ENCODE results near the gene RSKR. TPM values are rescaled to one million over a fixed set of nuclear protein-coding genes. Genes with fewer than 3 reads are reported as not detected.

RSKR gene
- total RNA-seq, 2 experiments from 2014 or later = 23.0 to 28.7 TPM

- Mint-ChIP-seq H3K4me3 (peak overlapping the region; percentile 87), H3K27ac (peak overlapping the region; percentile 84), H3K36me3 (ENCODE audit: low read depth) (peaks cover 51% of the 10 kb centered on the region), H3K9me3 (ENCODE audit: insufficient read depth) (no peaks in the 10 kb centered on the region), H3K27me3 (ENCODE audit: low read depth) (no peaks in the 10 kb centered on the region), H3K4me1 (ENCODE audit: low read depth) (peaks cover 36% of the 10 kb centered on the region)
- ATAC-seq = no peak
- POLR2A ChIA-PET = interaction anchor here (0.8 to 5.0 kb wide), 8 partner anchors 9 to 303 kb away, joined by 3 to 67 read pairs (median 5); partner anchors contain the start of genes PROCA1, RPL23A, SDF2 and SPAG5
- CTCF ChIA-PET = interaction anchor here (0.7 to 5.3 kb wide), 26 partner anchors 9 to 117 kb away, joined by 3 to 104 read pairs (median 4); partner anchors contain the start of genes NEK8, PIGS, PROCA1 and RPL23A
- DNase-seq = no peak
Observed at GRCh38 chr17:28646039-28646754, 32.2 kb upstream of the RSKR start.

GRCh38 chr17:28645576-28645939, 31.6 kb upstream of the RSKR start:
- no peaks in the 10 kb centered on the region for H3K9me3 Mint-ChIP-seq (ENCODE audit: insufficient read depth)
- H3K27ac Mint-ChIP-seq = peak overlapping the region; percentile 84
- POLR2A ChIA-PET = interaction anchor here (0.5 to 5.0 kb wide), 15 partner anchors 11 to 307 kb away, joined by 3 to 67 read pairs (median 4); partner anchors contain the start of genes PROCA1, SDF2 and SUPT6H
- peak; percentile 30 for DNase-seq
- H3K4me3 Mint-ChIP-seq = peak overlapping the region; percentile 87
- peaks cover 54% of the 10 kb centered on the region for H3K36me3 Mint-ChIP-seq (ENCODE audit: low read depth)
- H3K27me3 Mint-ChIP-seq (ENCODE audit: low read depth) = no peaks in the 10 kb centered on the region
- ATAC-seq = no peak
- CTCF ChIA-PET = interaction anchor here (0.6 to 5.3 kb wide), 15 partner anchors 16 to 320 kb away, joined by 3 to 104 read pairs (median 4); partner anchors contain the start of genes ALDOC, NEK8, PIGS and PROCA1
- peaks cover 36% of the 10 kb centered on the region for H3K4me1 Mint-ChIP-seq (ENCODE audit: low read depth)

- CTCF ChIA-PET = interaction anchor here (0.6 to 5.3 kb wide), 25 partner anchors 8 to 501 kb away, joined by 3 to 104 read pairs (median 4); partner anchors contain the start of genes ALDOC, PIGS, PROCA1 and RPL23A
- DNase-seq = peak; percentile 97
- no peaks in the 10 kb centered on the region for H3K9me3 Mint-ChIP-seq (ENCODE audit: insufficient read depth)
- H3K4me3 Mint-ChIP-seq = peak within 1 kb of the TSS; percentile 87
- POLR2A ChIA-PET = interaction anchor here (0.5 to 5.0 kb wide), 19 partner anchors 11 to 307 kb away, joined by 3 to 67 read pairs (median 4); partner anchors contain the start of genes PROCA1, RPL23A, SDF2 and SUPT6H
- peak; percentile 98 for ATAC-seq
- H3K27ac Mint-ChIP-seq = peak within 1 kb of the TSS; percentile 84
- H3K4me1 Mint-ChIP-seq (ENCODE audit: low read depth) = peaks cover 39% of the 10 kb centered on the region
- no peaks in the 10 kb centered on the region for H3K27me3 Mint-ChIP-seq (ENCODE audit: low read depth)
- H3K36me3 Mint-ChIP-seq (ENCODE audit: low read depth) = peaks cover 55% of the 10 kb centered on the region
Observed at GRCh38 chr17:28644787-28645575, 31.0 kb upstream of the RSKR start, which contains the start of gene BLTP2. TSS of gene BLTP2 (minus strand) at chr17:28645158. CDS start at chr17:28645056, 102 bp downstream.

- peaks cover 60% of the 10 kb centered on the region for H3K36me3 Mint-ChIP-seq (ENCODE audit: low read depth)
- POLR2A ChIA-PET = interaction anchor here (0.9 to 5.0 kb wide), 14 partner anchors 10 to 94 kb away, joined by 3 to 67 read pairs (median 4); partner anchors contain the start of genes PROCA1, RPL23A, SDF2 and SUPT6H
- H3K4me1 Mint-ChIP-seq (ENCODE audit: low read depth) = peaks cover 39% of the 10 kb centered on the region
- ATAC-seq (peak; percentile 6), DNase-seq (peak; percentile 61)
- H3K9me3 Mint-ChIP-seq (ENCODE audit: insufficient read depth) = no peaks in the 10 kb centered on the region
- H3K27me3 Mint-ChIP-seq (ENCODE audit: low read depth) = no peaks in the 10 kb centered on the region
- peak overlapping the region; percentile 84 for H3K27ac Mint-ChIP-seq
- peak overlapping the region; percentile 87 for H3K4me3 Mint-ChIP-seq
- CTCF ChIA-PET = interaction anchor here (0.7 to 5.3 kb wide), 29 partner anchors 9 to 502 kb away, joined by 3 to 104 read pairs (median 4); partner anchors contain the start of genes ALDOC, PIGS, PROCA1 and RPL23A
Observed at GRCh38 chr17:28643983-28644786, 30.2 kb upstream of the RSKR start.

- H3K4me3 Mint-ChIP-seq = no peak overlapping the region
Observed at GRCh38 chr17:28641579-28641978, 27.6 kb upstream of the RSKR start.

GRCh38 chr17:28635506-28635905, 21.5 kb upstream of the RSKR start:
- ChIA-PET CTCF (interaction anchor here (1.0 to 2.2 kb wide), 3 partner anchors 8 to 22 kb away, joined by 3 to 6 read pairs (median 5); no protein-coding TSS in a partner anchor), POLR2A (interaction anchor here (0.9 kb wide), 1 partner anchor 26 kb away, joined by 3 read pairs; the partner anchor contains the start of gene SDF2)
- no peak overlapping the region for H3K4me3 Mint-ChIP-seq
- H3K27me3 Mint-ChIP-seq (ENCODE audit: low read depth) = no peaks in the 10 kb centered on the region
- peaks cover 11% of the 10 kb centered on the region for H3K4me1 Mint-ChIP-seq (ENCODE audit: low read depth)
- DNase-seq (no peak), ATAC-seq (no peak)
- peaks cover 83% of the 10 kb centered on the region for H3K36me3 Mint-ChIP-seq (ENCODE audit: low read depth)
- H3K9me3 Mint-ChIP-seq (ENCODE audit: insufficient read depth) = no peaks in the 10 kb centered on the region
- H3K27ac Mint-ChIP-seq = no peak overlapping the region

More at GRCh38 chr17:28641579-28641978, 27.6 kb upstream of the RSKR start:
- ATAC-seq (no peak), DNase-seq (no peak)
- Mint-ChIP-seq H3K27me3 (ENCODE audit: low read depth) (no peaks in the 10 kb centered on the region), H3K27ac (no peak overlapping the region), H3K4me1 (ENCODE audit: low read depth) (peaks cover 34% of the 10 kb centered on the region), H3K9me3 (ENCODE audit: insufficient read depth) (no peaks in the 10 kb centered on the region), H3K36me3 (ENCODE audit: low read depth) (peaks cover 67% of the 10 kb centered on the region)
- ChIA-PET POLR2A (no interaction called here), CTCF (no interaction called here)

GRCh38 chr17:28634206-28634865, 20.4 kb upstream of the RSKR start:
- Mint-ChIP-seq H3K4me3 (no peak overlapping the region), H3K27me3 (ENCODE audit: low read depth) (no peaks in the 10 kb centered on the region), H3K4me1 (ENCODE audit: low read depth) (peaks cover 9% of the 10 kb centered on the region), H3K27ac (no peak overlapping the region), H3K9me3 (ENCODE audit: insufficient read depth) (no peaks in the 10 kb centered on the region), H3K36me3 (ENCODE audit: low read depth) (peaks cover 78% of the 10 kb centered on the region)
- ATAC-seq (no peak), DNase-seq (no peak)
- ChIA-PET CTCF (interaction anchor here (1.1 to 2.2 kb wide), 3 partner anchors 9 to 13 kb away, joined by 3 to 6 read pairs (median 3); no protein-coding TSS in a partner anchor), POLR2A (interaction anchor here (1.3 kb wide), 1 partner anchor 10 kb away, joined by 6 read pairs; the partner anchor contains the start of gene BLTP2)

GRCh38 chr17:28626818-28627217, 12.8 kb upstream of the RSKR start:
- no peak for ATAC-seq

GRCh38 chr17:28624148-28624547, 10.2 kb upstream of the RSKR start:
- H3K36me3 Mint-ChIP-seq (ENCODE audit: low read depth) = peaks cover 67% of the 10 kb centered on the region
- POLR2A ChIA-PET = interaction anchor here (1.6 kb wide), 1 partner anchor 20 kb away, joined by 6 read pairs; the partner anchor contains the start of gene BLTP2

More at GRCh38 chr17:28626818-28627217, 12.8 kb upstream of the RSKR start:
- Mint-ChIP-seq H3K4me3 (no peak overlapping the region), H3K36me3 (ENCODE audit: low read depth) (peaks cover 55% of the 10 kb centered on the region), H3K27ac (no peak overlapping the region), H3K9me3 (ENCODE audit: insufficient read depth) (no peaks in the 10 kb centered on the region), H3K4me1 (ENCODE audit: low read depth) (no peaks in the 10 kb centered on the region), H3K27me3 (ENCODE audit: low read depth) (no peaks in the 10 kb centered on the region)
- POLR2A ChIA-PET = no interaction called here
- DNase-seq = no peak
- CTCF ChIA-PET = no interaction called here

GRCh38 chr17:28623696-28624095, 9.7 kb upstream of the RSKR start:
- ChIA-PET CTCF (interaction anchor here (0.6 to 2.7 kb wide), 3 partner anchors 10 to 22 kb away, joined by 3 to 14 read pairs (median 3); partner anchors contain the start of gene RSKR), POLR2A (interaction anchor here (0.7 to 1.6 kb wide), 2 partner anchors 20 to 51 kb away, joined by 6 read pairs; partner anchors contain the start of gene BLTP2)
- no peak overlapping the region for H3K4me3 Mint-ChIP-seq
- H3K27me3 Mint-ChIP-seq (ENCODE audit: low read depth) = no peaks in the 10 kb centered on the region
- H3K36me3 Mint-ChIP-seq (ENCODE audit: low read depth) = peaks cover 71% of the 10 kb centered on the region
- H3K4me1 Mint-ChIP-seq (ENCODE audit: low read depth) = no peaks in the 10 kb centered on the region
- ATAC-seq = no peak
- no peak overlapping the region for H3K27ac Mint-ChIP-seq
- no peak for DNase-seq
- H3K9me3 Mint-ChIP-seq (ENCODE audit: insufficient read depth) = no peaks in the 10 kb centered on the region

More at GRCh38 chr17:28624148-28624547, 10.2 kb upstream of the RSKR start:
- ATAC-seq = no peak
- H3K9me3 Mint-ChIP-seq (ENCODE audit: insufficient read depth) = no peaks in the 10 kb centered on the region
- no peaks in the 10 kb centered on the region for H3K27me3 Mint-ChIP-seq (ENCODE audit: low read depth)
- DNase-seq = no peak
- no peaks in the 10 kb centered on the region for H3K4me1 Mint-ChIP-seq (ENCODE audit: low read depth)
- H3K4me3 Mint-ChIP-seq = no peak overlapping the region
- CTCF ChIA-PET = interaction anchor here (0.6 to 2.7 kb wide), 3 partner anchors 10 to 22 kb away, joined by 3 to 14 read pairs (median 3); partner anchors contain the start of gene RSKR
- no peak overlapping the region for H3K27ac Mint-ChIP-seq
